Stimulated activated CD4-positive, alpha-beta T cell treated with anti-CD3 and anti-CD28 coated beads, TNF-alpha, amount 100 ng/mL, for 4 hours (primary cell): ENCODE measurements around the gene ZDHHC5.

Experiments
- DNase-seq, 3 experiments: peaks; one replicate each; pipeline ENCODE4 v3.0.0-alpha.2; 2020; ENCODE audit warnings: low read depth in 3 of 3

ZDHHC5 gene

GRCh38 chr11:57729479-57729878 is 61.6 kb downstream of the ZDHHC5 start:
- no peak for DNase-seq

GRCh38 chr11:57732661-57733060 is 64.7 kb downstream of the ZDHHC5 start:
- no peak for DNase-seq

- no peak for DNase-seq
Observed at GRCh38 chr11:57735619-57736298, 67.8 kb downstream of the ZDHHC5 start.

GRCh38 chr11:57741132-57742086 is 73.5 kb downstream of the ZDHHC5 start, which contains the start of gene SELENOH:
SELENOH (plus strand) TSS chr11:57741491; CDS start chr11:57741596, 105 bp downstream.
- DNase-seq, result peak; percentile 83 to 89 (median 86)

- peak in 1 of 3 experiments; percentile 19 for DNase-seq
Observed at GRCh38 chr11:57742087-57742452, 74.2 kb downstream of the ZDHHC5 start.

- no peak for DNase-seq
Observed at GRCh38 chr11:57744357-57744756, 76.4 kb downstream of the ZDHHC5 start.

- DNase-seq, result no peak
Observed at GRCh38 chr11:57745206-57745605, 77.3 kb downstream of the ZDHHC5 start.

GRCh38 chr11:57746920-57747319 is 79.0 kb downstream of the ZDHHC5 start:
- DNase-seq, result no peak
